Measurements from ENCODE around the gene SVIL.

GRCh38 chr10:29492774-29493173 is 142.0 kb downstream of the SVIL start:
- no peak for TF ChIP-seq POLR2A (IDR thresholded peaks at IDR 0.05; ENCODE audit: low read depth, low read length)
- no peak for TF ChIP-seq TAF1 (IDR thresholded peaks at IDR 0.05; ENCODE audit: low read depth, low read length)
